Hematopoietic multipotent progenitor cell treated with erythropoietin and hydrocortisone succinate and interleukin-3 and kit ligand, for 6 days (in vitro differentiated cells): ENCODE measurements around the gene PRRG3.

Experiments used
- DNase-seq: peaks from one replicate; pipeline ENCODE4 v3.0.0-alpha.2; 2015

PRRG3 gene

DNA sequence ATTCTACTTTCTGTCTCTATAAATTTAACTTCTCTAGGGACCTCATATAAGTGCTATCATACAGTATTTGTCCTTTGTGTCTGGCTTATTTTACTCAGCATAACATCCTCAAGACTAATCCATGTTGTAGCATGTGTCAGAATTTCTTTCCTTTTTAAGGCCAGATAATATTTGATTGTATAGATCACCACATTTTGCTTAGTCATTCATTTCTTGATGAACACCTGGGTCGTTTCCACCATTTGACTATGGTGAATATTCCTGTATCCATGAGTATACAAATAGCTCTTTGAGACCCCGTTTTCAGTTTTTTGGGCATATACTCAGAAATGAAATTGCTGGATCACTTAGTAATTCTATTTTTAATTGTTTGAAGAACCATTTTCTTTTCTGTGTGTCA is 51.2 kb downstream of the PRRG3 start:
- DNase-seq: no peak

DNA sequence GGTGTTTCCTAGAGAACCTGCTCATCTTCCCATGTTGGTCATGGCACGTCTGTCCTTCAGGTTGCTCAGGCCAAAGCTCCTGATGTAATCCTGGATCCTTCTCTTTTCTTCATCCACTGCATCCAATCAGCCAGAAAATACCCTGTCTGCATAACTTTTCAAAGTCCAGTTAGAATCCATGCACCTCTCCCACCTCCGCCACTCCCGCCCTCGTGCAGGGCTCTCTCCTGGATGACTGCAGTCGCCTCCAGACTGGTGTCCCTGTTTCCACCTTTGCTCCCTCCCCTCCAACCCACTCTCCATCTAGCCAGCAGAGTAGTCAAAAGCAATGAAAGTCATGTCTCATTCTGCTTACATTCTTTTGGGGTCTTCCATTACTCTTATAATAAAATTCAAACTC is 55.3 kb downstream of the PRRG3 start:
- DNase-seq: no peak

GRCh38 chrX:151752847-151753246 is 57.6 kb downstream of the PRRG3 start:
- no peak for DNase-seq

DNA sequence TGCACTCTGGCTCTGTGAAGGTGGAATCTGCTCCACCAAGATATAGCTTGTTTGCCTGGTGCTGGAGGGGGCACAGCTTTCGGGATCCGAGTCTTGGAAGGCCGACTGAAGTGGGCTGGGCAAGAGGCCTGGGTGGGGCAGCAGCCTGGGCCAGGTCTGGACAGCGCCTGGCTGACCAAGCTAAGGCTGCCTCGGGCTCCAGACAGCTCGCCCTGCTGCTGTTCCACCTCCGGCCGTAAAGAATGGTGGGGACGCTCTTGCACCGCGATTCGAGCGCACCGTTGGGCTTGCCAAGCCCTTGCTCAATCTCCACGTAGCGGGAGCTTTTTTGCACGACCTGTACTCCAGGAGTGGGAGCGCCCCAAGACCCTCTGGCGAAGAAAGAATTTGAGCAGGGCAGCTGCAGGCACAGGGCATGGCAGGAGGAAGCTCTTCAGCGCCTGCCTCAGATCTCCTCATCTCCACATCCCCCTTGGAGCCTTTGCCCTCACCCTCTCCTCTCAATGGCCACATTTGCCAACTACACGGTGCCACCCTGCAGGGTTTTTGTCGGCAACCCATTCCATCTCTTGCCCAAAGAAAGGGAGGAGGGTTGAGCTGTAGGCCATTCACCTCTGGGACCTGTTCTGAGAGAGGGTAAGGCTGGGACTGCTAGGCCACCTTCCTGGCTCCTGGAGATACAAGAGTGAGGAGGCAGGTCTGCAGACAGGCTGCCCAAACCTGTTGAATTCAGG is 58.2 kb downstream of the PRRG3 start:
- DNase-seq: peak; percentile 45

DNA sequence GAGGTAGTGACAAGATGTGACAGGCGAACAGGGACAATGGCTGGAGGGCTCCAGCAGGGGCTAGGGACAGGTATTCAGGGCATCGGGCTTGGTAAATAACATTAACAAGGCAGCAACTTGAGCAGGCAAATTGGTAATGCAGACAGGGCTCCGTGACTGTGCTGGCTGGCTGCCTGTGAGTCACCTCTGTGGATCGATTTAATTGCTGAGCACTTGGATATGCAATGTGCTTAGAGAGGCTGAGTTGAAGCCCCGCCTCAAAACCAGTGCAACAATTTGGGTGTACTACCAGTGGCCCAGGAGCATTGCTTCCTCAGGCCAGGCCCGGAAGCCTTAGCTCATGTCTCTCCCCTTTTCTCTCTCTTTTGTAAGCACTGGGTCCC is 58.8 kb downstream of the PRRG3 start:
- DNase-seq: no peak

- no peak for DNase-seq
Measured at GRCh38 chrX:151754641-151755215, 59.5 kb downstream of the PRRG3 start.
